ENCODE results near the gene SERPINB12. TPM values are rescaled to one million over a fixed set of nuclear protein-coding genes. Genes with fewer than 3 reads are reported as not detected.
A peak's percentile ranks its signal among the peaks of the same experiment; 100 is the strongest.

SERPINB12 gene
- total RNA-seq, 1 experiment from 2014 or later: not detected

DNA sequence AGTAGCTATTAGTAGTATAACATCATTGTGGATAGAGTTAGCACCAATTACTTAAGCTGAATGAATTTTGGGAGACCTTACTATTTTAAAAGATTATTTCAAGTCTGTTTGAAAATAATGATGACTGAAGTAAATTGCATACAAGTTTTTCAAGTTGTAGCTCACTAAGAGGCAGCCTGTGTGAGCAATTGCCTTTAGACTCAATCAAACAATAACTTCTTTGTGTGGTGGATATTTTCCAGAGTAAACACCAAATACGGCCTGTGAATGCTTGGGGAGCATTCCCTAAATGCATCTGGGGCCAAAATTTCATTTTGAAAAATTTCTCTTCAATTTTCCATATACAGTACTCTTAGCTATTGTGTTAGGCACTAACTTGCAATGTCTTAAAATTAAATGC lies 7.9 kb downstream of the SERPINB12 start:
- DNase-seq (ENCODE audit: low read depth): no peak

DNA sequence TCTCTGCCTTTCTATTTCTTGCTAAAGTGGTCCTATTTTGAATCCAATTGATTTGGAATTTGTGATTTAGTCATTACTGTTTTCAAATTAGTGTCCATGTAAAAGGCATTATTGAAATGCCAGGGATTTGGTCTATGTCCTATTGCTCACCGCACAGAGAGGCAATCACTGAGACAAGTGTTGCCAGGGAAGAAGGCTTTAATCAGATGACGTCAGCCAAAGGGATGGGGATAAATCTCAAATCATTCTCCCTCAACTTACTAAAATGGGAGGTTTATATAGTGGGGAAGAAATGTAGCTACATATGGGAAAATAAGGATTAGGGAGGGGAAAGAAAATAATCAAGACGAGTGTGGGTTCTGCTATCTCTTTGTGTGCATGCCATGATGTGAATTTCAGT lies 9.6 kb downstream of the SERPINB12 start:
- no peak for DNase-seq (ENCODE audit: low read depth)

DNA sequence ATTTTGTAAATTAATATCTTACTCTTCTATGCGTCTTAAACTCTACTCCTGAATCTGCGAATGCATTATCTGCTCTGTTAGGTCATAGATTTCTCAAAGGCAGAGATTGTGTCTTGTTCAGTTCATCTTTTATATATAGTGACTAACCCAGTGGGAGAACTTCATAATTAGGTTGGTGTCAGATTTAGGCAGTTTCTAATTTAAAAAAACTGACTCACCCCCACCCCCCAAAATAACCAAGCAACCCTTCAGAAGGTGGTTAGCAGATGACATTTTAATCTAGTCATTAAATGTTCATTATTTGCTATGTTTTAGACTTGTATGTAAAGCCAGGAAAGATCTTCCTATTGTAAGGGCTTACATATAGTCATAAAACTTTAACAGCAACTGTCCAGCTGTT lies 10.4 kb downstream of the SERPINB12 start:
- no peak for DNase-seq (ENCODE audit: low read depth)

DNA sequence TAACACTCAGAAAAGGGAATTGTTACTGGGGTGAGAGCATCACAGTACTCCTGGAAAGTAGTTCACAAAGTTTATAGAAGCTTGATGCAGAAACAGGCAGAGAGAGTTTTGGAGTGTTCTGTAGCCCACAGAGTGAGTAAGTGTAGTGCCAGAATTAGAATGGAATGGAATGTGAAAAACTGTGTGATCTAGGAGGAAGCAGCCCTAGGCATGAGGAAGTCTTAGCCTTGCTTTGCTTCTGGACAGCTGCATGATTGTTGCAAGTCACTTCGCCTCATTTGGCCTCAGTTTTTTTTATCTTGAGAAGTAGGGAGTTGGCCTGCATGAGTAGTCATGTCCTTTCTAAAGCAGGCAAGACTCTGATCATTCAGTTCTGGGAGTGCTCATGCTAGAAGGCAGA lies 10.9 kb downstream of the SERPINB12 start:
- peak; percentile 9 for DNase-seq (ENCODE audit: low read depth)

DNA sequence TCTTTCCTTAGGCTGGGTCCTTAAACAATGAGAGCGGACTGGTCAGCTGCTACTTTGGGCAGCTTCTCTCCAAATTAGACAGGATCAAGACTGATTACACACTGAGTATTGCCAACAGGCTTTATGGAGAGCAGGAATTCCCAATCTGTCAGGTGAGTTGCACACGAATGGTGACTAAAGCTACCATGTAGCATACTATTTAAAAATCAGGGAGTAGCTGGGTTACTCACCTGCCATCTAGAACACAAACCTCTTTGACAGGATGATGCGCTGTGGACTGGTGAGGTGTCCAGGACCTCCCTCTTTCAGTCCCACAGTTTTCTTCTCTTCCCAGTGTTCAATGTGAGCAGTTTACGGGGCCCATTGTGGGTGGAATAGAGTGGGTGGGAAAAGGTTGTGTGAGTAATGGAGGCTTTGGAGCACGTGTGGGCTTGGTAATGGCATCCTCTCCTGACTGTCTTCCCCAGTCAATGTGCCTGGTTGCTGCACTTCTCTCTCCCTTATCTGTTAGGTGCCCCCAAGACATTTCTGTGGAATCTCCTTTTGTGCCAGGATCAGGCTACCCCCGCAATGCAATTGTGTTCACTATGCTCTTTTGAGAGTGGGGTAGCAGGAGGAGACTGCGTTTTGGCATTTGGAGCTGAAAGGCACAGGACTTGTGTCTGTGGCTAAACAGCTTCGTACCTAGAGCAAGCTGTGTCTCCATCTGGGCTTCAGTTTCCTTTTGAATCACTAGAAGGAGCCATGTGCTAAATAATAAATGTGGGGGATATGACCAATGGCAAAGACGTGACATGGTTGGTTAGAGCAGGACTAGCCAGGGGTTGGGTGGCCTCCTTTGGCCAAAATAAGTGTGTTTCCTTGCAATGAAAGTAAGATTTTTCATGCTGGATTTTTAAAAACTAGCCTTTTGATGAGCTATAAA lies 17.7 kb downstream of the SERPINB12 start:
- no peak for DNase-seq (ENCODE audit: low read depth)

- no peak for DNase-seq (ENCODE audit: low read depth)
Observed at GRCh38 chr18:63562284-63562683, 20.1 kb downstream of the SERPINB12 start.

DNA sequence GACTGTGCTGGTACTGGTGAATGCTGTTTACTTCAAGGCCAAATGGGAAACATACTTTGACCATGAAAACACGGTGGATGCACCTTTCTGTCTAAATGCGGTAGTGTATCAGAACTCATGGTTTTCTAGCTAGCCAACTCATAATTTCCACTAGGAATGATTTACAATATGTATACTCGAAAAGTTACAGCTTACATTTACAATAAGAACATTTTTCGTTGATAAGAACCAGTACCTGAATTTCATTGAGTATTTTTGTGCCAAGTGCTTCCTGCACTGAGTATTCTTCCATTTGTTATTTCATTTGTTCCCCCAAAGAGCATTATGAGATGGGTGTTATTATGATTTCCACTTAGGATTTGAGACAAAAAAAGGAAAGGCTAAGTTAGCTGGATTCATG lies 21.9 kb downstream of the SERPINB12 start:
- DNase-seq (ENCODE audit: low read depth): no peak

GRCh38 chr18:63564561-63564960 lies 22.4 kb downstream of the SERPINB12 start:
- no peak for DNase-seq (ENCODE audit: low read depth)

DNA sequence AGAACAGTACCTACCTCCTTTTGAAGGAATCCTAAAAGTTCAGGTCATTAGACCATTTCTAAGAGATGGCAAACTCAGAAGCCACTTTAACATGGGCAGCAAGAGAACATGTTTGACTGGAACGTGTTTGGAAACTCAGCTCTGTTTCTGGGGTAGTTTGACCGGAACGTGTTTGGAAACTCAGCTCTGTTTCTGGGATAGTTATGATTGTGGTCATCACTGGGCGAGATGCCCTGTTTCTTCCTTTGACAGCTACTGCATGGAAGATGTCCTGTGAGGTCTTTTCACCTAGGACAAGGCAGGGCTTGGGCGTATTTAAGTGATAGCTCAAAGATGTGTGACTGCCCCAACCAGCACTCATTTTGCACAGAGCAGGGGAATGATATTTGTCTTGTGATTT lies 25.1 kb downstream of the SERPINB12 start:
- DNase-seq (ENCODE audit: low read depth): no peak

DNA sequence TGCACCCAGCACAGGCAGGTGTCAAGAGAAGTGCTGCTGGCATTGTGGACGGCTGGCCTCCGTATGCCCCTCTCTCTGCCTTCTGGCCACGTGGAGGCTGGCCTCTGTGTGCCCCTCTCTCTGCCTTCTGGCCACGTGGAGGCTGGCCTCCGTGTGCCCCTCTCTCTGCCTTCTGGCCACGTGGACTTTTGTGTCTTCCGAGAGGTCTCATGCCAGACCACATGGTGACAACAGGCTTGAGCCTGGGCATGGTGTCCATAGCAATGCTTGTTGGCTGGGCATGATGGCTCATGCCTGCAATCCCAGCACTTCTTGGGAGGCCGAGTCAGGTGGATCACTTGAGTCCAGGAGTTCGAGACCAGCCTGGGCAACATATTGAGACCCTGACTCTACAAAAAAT lies 25.7 kb downstream of the SERPINB12 start:
- DNase-seq (ENCODE audit: low read depth): no peak

DNA sequence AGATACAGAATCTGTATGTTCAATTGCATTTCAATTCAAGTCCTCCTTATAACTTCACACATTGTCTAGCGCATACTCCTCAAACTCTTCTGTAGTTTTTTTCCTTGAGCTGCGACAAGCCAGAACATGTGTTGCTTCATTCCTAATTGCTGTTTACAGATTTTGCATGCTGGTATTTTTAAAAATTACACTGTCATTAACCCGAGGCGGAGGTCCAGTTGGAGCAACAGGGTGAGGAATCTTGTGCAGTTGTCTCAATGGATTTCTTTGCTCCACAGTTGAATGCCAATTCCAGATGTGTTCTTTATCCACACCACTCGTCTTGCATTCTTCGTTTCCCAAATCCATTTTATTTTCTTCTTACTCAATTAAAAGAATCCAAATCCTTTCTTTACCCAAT lies 28.6 kb downstream of the SERPINB12 start:
- DNase-seq (ENCODE audit: low read depth): no peak

- no peak for DNase-seq (ENCODE audit: low read depth)
Observed at GRCh38 chr18:63575681-63576080, 33.5 kb downstream of the SERPINB12 start.

- DNase-seq (ENCODE audit: low read depth): peak; percentile 29
Observed at GRCh38 chr18:63578357-63578958, 36.3 kb downstream of the SERPINB12 start.

GRCh38 chr18:63579616-63580015 lies 37.4 kb downstream of the SERPINB12 start:
- no peak for DNase-seq (ENCODE audit: low read depth)

DNA sequence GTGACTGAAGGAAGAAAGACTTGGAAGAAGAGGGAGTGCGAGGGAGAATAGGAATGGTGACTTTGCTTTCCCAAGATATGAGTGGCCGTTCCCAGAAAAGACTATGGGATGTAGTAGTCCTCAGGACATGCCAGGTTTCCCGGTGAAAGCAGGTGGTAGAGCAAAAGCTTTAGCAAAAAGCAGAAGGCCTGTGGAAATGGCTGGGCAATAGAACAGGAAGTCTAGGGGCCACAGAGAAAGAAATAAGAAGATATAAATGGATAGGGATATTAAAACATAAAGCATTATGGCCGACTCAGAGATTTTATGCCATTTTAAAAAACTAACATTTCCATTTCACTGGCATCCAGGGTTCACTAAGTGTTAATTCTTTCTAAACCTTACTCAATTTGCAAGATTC lies 43.8 kb downstream of the SERPINB12 start:
- no peak for DNase-seq (ENCODE audit: low read depth)

DNA sequence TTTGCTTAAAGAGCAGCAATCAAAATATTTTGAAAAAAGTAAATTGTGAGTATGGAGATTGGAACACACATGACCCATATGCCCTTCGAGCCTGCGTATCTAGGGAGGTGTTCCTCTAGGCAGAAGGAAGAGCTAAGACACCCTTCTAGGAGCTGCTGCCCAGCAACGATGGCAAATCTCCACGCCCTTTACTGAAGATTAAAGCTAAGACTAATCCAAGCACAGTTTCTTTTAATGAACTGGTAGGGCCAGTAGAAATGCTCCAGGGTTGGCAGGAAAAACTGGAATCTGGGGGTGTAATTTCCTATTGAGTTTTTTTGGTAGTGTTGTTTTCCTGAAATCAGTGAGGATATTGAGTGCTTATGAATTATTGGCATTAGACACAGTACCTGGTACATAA lies 44.3 kb downstream of the SERPINB12 start:
- no peak for DNase-seq (ENCODE audit: low read depth)

DNA sequence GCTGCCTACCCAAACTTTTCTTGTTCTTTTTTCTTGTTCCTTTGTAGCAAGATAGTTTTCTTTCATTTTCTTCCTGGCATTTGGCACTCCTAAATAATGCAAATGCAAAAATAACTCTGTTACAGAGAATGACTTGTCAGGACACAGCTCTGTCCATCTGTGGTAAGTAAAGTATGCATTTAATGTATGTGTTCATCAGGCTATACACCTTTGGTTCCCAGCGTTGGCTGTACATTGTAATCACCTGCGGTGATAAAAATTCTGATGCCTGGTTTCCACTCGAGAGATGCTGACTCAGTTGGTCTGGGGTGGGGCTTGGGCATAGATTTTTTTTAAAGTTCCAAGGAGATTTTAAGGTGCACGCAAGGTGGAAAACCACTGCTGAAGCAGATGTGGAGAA lies 44.8 kb downstream of the SERPINB12 start, which contains the start of gene SERPINB13:
TSS of gene SERPINB13 (plus strand) at position 378 of the 400 bp plus-strand sequence. CDS start 1,325 bp downstream, outside the sequence.
- DNase-seq (ENCODE audit: low read depth): no peak

DNA sequence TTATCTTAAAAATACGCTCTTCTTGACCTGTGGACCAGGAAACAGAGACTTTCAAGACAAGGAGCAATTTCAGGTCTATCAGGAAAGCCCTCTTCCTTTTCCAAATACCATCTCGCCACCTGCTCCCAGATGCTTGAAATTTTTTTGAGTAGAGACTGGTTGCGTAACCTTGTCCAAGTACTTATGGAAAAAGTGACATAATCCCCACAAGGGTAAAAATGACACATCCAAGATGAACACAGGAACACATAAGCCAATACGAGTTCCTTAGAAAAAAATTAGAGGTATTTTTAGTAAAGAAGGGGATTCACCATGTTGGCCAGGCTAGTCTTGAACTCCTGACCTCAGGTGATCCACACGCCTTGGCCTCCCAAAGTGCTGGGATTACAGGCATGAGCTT lies 46.7 kb downstream of the SERPINB12 start:
- DNase-seq (ENCODE audit: low read depth): no peak

GRCh38 chr18:63590373-63590772 lies 48.2 kb downstream of the SERPINB12 start:
- DNase-seq (ENCODE audit: low read depth): no peak

DNA sequence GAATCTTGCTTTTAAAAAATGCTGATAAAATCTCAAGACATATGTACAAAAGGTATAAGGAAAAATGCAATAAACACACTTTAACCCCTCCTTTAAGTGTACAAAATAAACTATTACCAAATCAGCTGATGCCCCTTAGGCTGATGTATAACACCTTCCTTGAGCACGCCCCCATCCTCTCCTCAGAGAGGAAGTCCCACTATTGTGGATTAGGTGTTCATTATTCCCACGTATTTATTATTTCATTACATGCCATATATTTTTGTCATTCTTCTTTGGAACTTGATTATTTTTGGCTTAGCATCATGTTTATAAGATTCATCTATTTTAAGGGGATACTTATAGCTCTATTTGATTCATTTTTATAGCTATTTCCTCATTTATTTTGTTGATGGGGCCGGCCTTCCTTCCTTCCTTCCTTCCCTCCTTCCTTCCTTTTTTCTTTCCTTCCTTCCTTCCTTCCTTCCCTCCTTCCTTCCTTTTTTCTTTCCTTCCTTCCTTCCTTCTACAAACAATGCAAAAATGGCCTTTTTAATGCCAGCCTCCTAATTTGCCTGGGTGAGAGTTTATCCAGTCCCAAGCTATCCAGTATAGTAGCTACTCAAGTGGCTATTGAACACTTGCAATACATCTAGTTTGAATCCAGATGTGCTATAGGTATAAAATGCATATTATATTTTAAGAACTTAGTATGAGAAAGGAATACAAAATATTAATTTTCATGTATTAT lies 49.0 kb downstream of the SERPINB12 start:
- DNase-seq (ENCODE audit: low read depth): no peak

DNA sequence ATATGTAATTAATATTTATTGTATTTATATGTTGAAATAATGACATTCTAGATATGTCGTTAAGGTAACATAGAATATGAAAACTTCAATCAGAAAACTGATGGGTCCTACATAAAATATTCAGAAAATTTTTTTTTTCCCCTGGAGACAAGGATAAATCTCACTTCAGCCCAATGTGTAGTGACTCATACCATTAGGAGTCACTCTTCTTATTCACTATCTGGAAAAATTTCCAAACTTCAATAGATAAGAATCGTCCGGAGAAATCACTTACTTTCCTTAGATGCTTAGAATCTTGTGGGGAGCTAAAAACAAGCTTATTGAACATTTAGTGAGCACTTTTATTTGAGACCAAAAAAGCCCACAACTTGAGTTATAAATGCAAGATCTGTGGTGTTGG lies 49.6 kb downstream of the SERPINB12 start:
- DNase-seq (ENCODE audit: low read depth): no peak

- DNase-seq (ENCODE audit: low read depth): no peak
Observed at GRCh38 chr18:63592471-63592870, 50.3 kb downstream of the SERPINB12 start.

DNA sequence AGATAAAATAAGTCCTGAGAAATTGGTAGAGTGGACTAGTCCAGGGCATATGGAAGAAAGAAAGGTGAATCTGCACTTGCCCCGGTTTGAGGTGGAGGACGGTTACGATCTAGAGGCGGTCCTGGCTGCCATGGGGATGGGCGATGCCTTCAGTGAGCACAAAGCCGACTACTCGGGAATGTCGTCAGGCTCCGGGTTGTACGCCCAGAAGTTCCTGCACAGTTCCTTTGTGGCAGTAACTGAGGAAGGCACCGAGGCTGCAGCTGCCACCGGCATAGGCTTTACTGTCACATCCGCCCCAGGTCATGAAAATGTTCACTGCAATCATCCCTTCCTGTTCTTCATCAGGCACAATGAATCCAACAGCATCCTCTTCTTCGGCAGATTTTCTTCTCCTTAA lies 54.8 kb downstream of the SERPINB12 start:
- DNase-seq (ENCODE audit: low read depth): no peak
